Retina (tissue), 1 donor: ENCODE measurements around the gene CUX1.
"Not testable (repeated sequence)": the region's sequence is repeated elsewhere in the genome, so short reads cannot be mapped to it uniquely, and the experiment has no call there.

Experiments
- DNase-seq: peaks from one replicate; pipeline ENCODE4 v3.0.0-alpha.2; 2016

Gene CUX1

GRCh38 chr7:101803203-101804087, 14.0 kb upstream of the CUX1 start:
- DNase-seq, result no peak

- DNase-seq, result peak; percentile 46
These were observed 13.1 kb upstream of the CUX1 start for GRCh38 chr7:101804088-101804963.

GRCh38 chr7:101804967-101805366, 12.5 kb upstream of the CUX1 start:
- no peak for DNase-seq

DNA sequence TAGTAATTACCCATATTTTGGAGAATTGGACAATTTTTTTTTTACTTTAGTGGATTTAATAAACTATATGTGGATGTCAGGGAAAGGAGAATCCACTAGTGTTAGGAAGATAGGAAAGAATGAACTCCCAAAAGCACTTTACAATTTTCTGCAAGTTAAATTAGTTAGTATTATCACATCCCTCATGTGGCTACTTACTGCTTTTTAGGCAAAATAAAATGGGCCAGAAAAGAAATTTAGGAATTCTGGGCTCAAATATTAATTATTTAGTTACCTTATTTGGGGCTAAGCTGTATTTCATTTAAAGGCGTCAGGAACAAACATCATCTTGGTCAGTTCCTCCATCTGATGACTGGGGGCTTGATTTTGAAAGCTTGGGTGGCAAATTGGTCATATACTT, 4.8 kb upstream of the CUX1 start:
- no peak for DNase-seq

DNA sequence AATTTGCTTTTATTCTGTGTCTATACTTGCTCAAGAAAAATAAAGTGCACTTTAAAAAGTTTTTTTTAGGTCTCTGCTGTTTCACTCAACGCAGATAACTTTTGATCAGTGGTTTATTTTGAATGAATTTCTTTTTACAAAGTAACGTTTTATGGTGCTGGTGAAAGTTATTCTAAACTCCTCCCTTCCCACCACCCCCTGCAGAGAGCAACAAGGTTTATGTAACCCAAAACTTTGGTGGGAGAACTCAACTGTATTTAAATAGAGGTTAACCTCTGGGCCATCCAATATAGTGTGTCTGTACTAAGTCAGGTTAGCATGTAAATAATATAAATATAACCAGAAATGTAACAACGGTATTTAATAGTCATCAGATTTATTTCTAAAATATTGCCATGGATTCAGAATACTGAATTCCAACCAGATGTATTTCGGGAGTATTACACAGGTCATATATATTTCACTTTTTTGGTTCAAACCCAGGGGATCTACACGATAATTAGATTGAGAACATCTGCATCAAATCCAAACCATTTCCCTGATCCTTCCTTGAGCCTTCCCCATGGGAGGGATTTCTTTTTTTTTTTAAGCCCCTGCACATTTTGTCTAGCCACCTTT, 3.9 kb upstream of the CUX1 start:
- DNase-seq, result no peak

GRCh38 chr7:101814081-101814990, 3.1 kb upstream of the CUX1 start:
- peak; percentile 72 for DNase-seq

DNA sequence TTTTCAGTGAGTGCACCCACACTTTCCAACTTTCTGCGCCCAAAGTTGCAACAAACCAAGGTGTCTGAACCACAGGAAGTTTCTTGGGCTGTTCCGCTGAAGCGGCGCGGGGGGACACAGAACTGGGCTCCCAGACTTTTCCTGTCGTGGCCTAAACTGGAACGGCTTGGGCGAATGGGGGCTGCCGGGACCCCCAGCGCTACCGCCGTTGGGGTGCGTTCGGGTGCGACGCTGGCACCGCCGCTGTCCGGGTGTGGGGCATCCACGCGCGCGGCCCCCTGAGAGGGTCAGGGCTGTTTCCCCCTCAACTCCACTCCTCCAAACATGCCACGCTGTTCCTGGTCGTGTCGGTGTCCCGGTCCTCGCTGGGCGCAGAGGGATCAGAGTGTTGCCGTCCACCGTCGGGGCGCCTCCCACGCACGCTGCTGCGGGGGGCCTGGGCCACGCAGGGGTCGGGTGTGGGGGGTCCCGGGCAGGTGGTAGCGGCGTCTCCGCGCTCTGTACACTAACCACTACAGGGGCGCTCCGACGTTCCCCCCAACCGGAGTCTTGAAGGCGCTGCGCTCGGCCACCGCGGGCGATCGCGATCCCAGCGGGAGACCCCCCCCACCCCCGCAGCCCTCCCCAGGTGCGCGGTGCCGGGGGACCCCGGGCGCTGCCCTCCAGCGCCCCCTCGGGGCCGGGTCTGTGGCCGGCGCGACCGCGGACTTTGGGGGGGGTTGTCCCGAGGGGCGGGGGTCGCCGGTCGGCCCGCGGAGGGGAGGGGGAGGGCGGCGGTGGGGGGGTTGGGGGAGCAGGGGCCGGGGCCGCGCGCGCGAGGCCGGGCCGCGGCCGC, 2.2 kb upstream of the CUX1 start:
- peak; percentile 76 for DNase-seq

DNA sequence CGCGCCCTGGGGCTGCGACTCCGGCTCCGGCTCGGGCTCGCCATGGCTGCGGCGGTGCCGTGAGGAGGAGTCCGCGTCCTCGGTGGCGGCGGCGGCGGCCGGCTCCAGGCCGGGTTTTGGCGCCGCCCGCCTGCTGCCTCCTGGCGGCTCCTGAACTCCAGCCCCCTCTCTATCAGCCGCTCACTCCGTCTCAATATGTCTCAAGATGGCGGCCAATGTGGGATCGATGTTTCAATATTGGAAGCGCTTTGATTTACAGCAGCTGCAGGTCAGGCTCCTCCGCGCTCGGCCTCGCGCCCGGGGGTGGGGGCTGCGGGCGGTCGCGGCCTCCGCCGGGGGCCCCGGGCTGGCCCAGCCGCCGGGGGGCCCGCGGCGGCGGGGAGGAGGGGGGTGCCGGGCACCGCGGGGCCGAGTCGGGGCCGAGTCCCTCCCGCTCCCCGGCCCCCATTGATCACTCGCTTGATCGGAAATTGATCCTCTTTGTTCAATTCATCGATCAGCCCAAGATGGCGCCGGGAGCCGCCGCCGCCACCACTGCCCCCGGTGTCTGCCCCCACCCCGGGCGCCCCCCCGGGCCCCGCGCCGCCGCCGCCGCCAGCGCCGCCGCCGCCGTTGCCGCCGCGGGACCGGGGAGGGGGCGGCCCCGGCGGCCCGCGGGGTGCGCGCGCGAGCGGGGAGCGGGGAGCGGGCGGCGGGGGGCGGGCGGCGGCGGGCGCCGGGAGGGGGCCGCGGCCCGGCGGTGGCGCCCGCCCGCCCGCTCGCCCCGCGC, 1.4 kb upstream of the CUX1 start:
- peak; percentile 86 for DNase-seq

GRCh38 chr7:101816595-101817470, 593 bp upstream of the CUX1 start:
- peak; percentile 62 for DNase-seq

- DNase-seq, result no peak
These were observed 1.1 kb downstream of the CUX1 start for GRCh38 chr7:101818287-101819071.

DNA sequence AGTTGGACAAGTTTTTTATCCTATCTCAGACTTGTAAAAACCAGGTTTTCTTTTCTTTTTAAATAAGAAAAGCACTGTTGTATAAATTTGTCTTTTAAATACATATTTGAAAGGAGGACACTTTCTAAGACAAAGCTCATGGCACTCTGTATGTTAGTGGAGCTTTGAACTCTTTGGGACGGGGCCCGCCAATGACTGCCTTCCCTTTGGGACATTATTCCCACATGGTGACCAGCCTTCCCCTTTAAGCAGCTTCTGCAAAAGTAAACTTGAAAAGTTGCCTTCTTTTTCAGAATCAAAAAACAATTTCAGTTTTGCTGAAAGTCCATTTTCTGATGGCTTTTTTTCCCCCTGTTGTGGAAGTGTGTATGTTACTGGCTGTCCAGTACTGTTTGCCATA, 1.8 kb downstream of the CUX1 start:
- DNase-seq, result no peak

GRCh38 chr7:101819913-101820522, 2.6 kb downstream of the CUX1 start:
- no peak for DNase-seq

- no peak for DNase-seq
These were observed 3.3 kb downstream of the CUX1 start for GRCh38 chr7:101820703-101821102.

DNA sequence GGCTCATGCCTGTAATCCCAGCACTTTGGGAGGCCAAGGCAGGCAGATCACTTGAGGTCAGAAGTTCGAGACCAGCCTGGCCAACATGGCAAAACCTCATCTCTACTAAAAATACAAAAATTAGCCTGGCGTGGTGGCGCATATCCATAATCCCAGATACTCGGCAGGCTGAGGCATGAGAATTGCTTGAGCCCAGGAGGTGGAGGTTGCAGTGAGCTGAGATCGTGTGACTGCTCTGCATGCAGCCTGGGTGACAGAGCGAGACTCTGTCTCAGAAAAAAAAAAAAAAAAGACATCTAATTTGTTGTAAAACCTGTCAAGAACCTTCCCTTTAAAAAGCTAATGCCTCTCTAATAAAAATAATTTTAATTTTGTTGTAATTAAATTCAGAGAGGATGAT, 5.2 kb downstream of the CUX1 start:
- not testable (repeated sequence) for DNase-seq

DNA sequence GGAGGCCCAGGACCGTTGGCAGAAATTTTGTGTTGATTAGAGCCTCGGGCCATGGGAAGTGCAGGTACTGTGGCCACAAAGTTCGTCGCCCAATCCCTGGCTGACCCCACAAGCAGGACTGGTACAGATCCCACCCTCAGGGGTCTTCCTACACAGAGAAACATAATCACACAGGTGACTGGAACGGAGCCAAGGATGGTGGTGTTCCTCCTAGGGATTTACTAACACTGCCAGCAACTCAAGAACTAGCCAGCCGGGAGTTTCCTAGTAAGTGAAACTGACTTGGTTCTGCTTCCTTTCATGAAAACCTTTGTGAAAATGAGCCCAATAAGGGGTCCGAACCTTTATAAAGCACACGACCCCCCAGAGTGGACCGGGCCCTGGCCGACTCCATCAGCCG, 5.7 kb downstream of the CUX1 start:
- peak; percentile 32 for DNase-seq

- DNase-seq, result no peak
These were observed 6.2 kb downstream of the CUX1 start for GRCh38 chr7:101823596-101823995.

GRCh38 chr7:101824440-101824839, 7.0 kb downstream of the CUX1 start:
- no peak for DNase-seq
